Cardiac muscle cell (in vitro differentiated cells and primary cell): ENCODE measurements around the gene ARID3A. TPM values are rescaled to one million over a fixed set of nuclear protein-coding genes. Genes with fewer than 3 reads are reported as not detected.

Source experiments
- DNase-seq, 2 donors: peaks; one replicate each; pipeline versions ENCODE4 v3.0.0 to v3.0.0-alpha.2; 2010 to 2017; ENCODE audit warnings: low read depth in 1 of 2, low spot score in 1 of 2
- H3K27ac ChIP-seq: fragments of 200-600 bp; sonication (generic); 2 replicates; pipeline ENCODE4 v1.5.1; 2016
- H3K27me3 ChIP-seq: fragments of 200-600 bp; sonication (generic); 2 replicates; pipeline ENCODE4 v1.6.0; 2016; ENCODE audit warnings: control low read depth
- H3K36me3 ChIP-seq: fragments of 200-600 bp; sonication (generic); 2 replicates; pipeline ENCODE4 v1.5.1; 2016; ENCODE audit warnings: control low read depth
- H3K4me1 ChIP-seq: fragments of 200-600 bp; sonication (generic); 2 replicates; pipeline ENCODE4 v1.8.1; 2017; ENCODE audit warnings: low read depth, mild to moderate bottlenecking, mixed run types
- H3K4me3 ChIP-seq: fragments of 200-600 bp; sonication (generic); 2 replicates; pipeline ENCODE4 v1.5.1; 2016; ENCODE audit warnings: mild to moderate bottlenecking
- H3K9me3 ChIP-seq: fragments of 200-600 bp; sonication (generic); 2 replicates; pipeline ENCODE4 v1.5.1; 2017; ENCODE audit warnings: low read depth, mild to moderate bottlenecking, control low read depth
- polyA plus RNA-seq: library from polyadenylated mRNA; unstranded; fragments of >200 nt; fragmentation: Nextera tagmentation; extraction: Ambion mirVana; gene quantifications from 2 replicates; pipeline ENCODE4 v1.2.1, GENCODE V29; 2016
- total RNA-seq: library from RNA; depleted of rRNA; stranded (reverse); fragments of >200 nt; gene quantifications from 2 replicates; pipeline ENCODE4 v1.2.3, GENCODE V29; 2016
- TF ChIP-seq, protein P1 (sequence below): IDR thresholded peaks from 2 replicates; pipeline ENCODE4 v1.5.1; 2012; ENCODE audit warnings: low read depth, mild to moderate bottlenecking, low read length

Gene ARID3A
- total and polyA plus RNA-seq, 2 experiments from 2014 or later: 39.1 to 62.3 TPM

DNA sequence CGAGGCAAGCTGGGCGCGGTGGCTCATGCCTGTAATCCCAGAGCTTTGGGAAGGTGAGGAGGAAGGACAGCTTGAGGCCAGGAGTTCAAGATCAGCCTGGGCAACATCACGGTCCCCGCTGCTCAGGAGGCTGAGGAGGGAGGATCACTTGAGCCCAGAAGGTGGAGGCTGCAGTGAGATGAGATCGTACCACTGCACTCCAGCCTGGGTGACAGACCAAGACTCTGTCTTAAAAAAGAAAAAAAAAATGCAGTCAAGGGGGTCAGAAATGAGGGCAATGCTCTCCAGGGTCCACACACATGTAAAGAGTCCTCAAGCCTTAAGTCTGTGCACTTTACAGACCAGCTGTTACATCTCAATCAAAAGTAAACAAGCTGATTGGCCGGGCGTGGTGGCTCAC lies 21.3 kb upstream of the ARID3A start:
- no peak for DNase-seq
- H3K36me3 ChIP-seq: no peaks in the 10 kb centered on the region
- no peak overlapping the region for H3K4me3 ChIP-seq
- H3K27ac ChIP-seq: no peak overlapping the region
- H3K9me3 ChIP-seq: no peaks in the 10 kb centered on the region
- no peaks in the 10 kb centered on the region for H3K27me3 ChIP-seq
- TF ChIP-seq, protein P1, sequence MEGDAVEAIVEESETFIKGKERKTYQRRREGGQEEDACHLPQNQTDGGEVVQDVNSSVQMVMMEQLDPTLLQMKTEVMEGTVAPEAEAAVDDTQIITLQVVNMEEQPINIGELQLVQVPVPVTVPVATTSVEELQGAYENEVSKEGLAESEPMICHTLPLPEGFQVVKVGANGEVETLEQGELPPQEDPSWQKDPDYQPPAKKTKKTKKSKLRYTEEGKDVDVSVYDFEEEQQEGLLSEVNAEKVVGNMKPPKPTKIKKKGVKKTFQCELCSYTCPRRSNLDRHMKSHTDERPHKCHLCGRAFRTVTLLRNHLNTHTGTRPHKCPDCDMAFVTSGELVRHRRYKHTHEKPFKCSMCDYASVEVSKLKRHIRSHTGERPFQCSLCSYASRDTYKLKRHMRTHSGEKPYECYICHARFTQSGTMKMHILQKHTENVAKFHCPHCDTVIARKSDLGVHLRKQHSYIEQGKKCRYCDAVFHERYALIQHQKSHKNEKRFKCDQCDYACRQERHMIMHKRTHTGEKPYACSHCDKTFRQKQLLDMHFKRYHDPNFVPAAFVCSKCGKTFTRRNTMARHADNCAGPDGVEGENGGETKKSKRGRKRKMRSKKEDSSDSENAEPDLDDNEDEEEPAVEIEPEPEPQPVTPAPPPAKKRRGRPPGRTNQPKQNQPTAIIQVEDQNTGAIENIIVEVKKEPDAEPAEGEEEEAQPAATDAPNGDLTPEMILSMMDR: no peak
- no peaks in the 10 kb centered on the region for H3K4me1 ChIP-seq

DNA sequence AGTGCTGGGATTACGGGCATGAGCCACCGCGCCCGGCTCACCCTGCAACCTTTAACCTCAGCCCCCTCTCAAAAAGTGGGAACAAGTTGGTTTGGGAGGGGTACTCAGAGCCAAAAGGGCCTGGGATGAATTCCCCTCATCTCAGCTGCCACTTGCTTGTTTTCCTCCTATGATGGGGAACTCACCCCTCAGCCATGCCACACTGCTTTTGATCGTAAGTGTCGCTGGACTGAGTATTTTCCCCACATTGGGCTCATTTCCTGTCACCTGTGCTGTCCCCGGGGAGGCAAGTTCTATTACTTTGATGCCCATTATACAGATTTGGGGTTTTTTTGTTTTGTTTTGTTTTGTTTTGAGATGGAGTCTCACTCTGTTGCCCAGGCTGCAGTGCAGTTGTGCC lies 19.4 kb upstream of the ARID3A start:
- Histone ChIP-seq H3K9me3 (no peaks in the 10 kb centered on the region), H3K4me1 (no peaks in the 10 kb centered on the region), H3K4me3 (no peak overlapping the region), H3K27ac (no peak overlapping the region), H3K27me3 (no peaks in the 10 kb centered on the region), H3K36me3 (no peaks in the 10 kb centered on the region)
- DNase-seq: no peak
- TF ChIP-seq, protein P1: no peak

DNA sequence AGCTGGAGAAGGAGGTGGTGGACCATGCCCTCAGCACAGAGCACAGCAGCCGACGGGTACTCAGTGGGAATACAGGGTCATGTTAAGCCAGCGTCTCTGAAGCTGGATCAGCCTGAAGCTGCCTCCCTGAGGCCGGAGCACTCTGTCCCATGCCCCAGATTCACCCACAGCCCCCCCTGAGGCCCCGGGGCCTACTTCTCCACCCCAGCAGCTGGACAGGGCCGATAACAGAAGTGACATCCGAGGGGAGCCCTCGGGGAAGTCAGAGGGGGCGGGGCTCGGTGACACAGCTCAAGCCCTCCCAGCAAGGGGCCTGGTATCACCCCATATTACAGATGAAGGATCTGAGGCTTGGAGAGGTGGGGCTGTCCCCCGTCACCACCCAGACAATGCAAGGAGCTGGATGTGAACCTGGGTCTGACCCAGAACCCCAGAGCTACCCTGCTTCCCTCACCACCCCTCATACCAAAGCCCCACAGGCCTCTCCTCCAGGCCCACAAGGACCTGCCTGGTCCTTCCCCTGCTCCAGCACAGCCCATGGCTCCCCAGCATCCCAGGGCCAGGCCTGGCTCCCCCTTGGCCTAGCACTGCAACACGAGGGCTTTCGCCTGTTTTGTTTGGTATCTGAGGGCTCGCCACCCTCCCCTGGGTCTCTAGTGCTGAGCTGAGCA lies 18.5 kb upstream of the ARID3A start:
- TF ChIP-seq, protein P1: no peak
- Histone ChIP-seq H3K36me3 (no peaks in the 10 kb centered on the region), H3K4me1 (no peaks in the 10 kb centered on the region), H3K4me3 (no peak overlapping the region), H3K27ac (no peak overlapping the region), H3K27me3 (no peaks in the 10 kb centered on the region), H3K9me3 (no peaks in the 10 kb centered on the region)
- no peak for DNase-seq

DNA sequence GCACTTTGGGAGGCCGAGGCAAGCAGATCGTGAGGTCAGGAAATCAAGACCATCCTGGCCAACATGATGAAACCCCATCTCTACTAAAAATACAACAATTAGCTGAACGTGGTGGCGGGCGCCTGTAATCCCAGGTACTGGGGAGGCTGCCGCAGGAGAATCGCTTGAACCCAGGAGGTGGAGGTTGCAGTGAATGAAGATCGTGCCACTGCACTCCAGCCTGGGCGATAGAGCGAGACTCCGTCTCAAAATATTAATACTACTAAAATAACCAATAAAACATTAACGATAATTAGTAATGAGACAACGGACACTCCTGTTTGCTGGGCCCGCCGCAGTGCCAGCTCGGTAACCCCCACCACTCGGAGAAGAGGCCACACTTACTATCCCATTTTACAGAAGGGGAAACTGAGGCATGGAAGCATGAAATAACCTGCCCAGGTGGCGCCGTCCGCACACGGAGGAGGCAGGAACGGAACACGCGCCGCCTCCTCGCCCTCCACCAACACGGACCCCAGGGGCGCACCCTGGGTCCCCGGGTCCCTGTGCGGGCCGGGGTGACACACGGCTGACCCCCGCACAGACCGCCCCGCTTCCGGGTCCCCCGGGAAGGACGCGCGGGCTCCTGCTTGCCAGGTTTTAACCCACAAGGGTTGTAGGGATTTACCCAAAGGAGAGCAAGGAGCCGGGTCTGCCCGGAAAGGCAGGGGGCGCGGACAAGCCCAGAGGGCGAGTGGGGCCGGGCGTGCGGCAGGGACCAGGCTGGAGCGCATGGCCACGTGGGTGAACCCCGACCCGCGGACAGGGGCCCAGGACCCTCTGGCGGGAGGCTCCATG lies 14.4 kb upstream of the ARID3A start:
- H3K36me3 ChIP-seq: no peaks in the 10 kb centered on the region
- TF ChIP-seq, protein P1: no peak
- H3K27ac ChIP-seq: no peak overlapping the region
- no peaks in the 10 kb centered on the region for H3K4me1 ChIP-seq
- H3K9me3 ChIP-seq: no peaks in the 10 kb centered on the region
- peaks cover 3% of the 10 kb centered on the region for H3K27me3 ChIP-seq
- no peak for DNase-seq
- no peak overlapping the region for H3K4me3 ChIP-seq

DNA sequence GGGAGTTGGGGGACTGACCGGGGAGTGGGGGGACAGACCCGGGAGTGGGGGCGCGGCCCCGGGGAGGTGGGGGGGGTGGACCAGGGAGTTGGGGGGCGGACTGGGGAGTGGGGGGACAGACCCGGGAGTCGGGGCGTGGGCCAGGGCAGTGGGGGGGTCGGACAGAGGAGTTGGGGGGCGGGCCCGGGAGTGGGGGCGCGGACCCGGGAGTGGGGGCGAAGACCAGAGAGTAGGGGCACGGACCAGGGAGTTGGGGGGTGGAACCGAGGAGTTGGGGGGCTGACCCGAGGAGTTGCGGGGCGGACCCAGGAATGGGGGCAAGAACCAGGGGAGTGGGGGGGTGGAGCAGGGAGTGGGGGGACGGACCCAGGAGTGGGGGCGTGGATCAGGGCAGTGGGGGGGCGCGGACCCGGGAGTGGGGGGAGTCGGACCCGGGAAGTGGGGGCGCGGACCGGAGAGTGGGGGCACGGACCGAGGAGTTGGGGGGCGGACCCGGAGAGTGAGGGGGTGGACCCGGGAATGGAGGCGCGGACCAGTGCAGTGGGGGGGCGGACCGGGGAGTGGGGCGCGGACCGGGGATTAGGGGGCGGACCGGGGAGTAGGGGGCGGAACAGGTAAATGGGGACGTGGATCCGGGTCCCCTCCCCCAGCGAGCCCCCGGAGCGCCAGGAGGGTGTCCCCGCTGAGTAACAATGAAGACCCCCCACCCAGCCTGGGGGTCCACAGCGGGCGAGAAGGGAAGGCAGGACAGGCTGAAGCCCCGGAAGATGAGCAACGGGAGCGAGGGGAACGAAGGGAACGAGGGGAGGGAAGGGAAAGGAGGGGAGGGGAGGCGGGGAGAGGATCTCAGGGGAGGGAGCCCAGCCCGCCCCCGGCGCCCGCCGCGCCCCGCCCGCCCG lies 13.4 kb upstream of the ARID3A start:
- peak in 1 of 2 donors; percentile 42 for DNase-seq
- TF ChIP-seq, protein P1: no peak
- no peak overlapping the region for H3K27ac ChIP-seq
- H3K27me3 ChIP-seq: peaks cover 14% of the 10 kb centered on the region
- no peaks in the 10 kb centered on the region for H3K4me1 ChIP-seq
- H3K4me3 ChIP-seq: peak overlapping the region; percentile 97
- no peaks in the 10 kb centered on the region for H3K36me3 ChIP-seq
- no peaks in the 10 kb centered on the region for H3K9me3 ChIP-seq
